Keratinocyte (primary cell): ENCODE results near the gene TFPI. TPM values are rescaled to one million over a fixed set of nuclear protein-coding genes. Genes with fewer than 3 reads are reported as not detected.

Experiments used
- DNase-seq: peaks from one replicate; pipeline ENCODE4 v3.0.0-alpha.2; 2011; ENCODE audit warnings: low read depth, missing footprints, low spot score
- FAIRE-seq: peaks from 2 replicates; lab custom pipeline; 2011; peaks lifted over from hg19 to GRCh38; lab: Jason Lieb, UNC
- H2AFZ ChIP-seq: 2 replicates; pipeline ENCODE4 v1.6.0; 2012; ENCODE audit warnings: low read length, control low read depth, inconsistent platforms; ENCODE audit not compliant: control insufficient read depth
- H3K27ac ChIP-seq: 2 replicates; pipeline ENCODE4 v1.5.1; 2011; ENCODE audit warnings: low read length; ENCODE audit not compliant: control insufficient read depth, insufficient read depth
- H3K27me3 ChIP-seq: 3 replicates; pipeline ENCODE4 v1.6.0; 2011; ENCODE audit warnings: low read length; ENCODE audit not compliant: control insufficient read depth, insufficient read depth; ENCODE audit errors: extremely low read depth
- H3K36me3 ChIP-seq, 2 experiments: 2 replicates in 1 of 2; 3 replicates in 1 of 2; pipeline ENCODE4 v1.5.1; 2011; ENCODE audit warnings: low read length in 2 of 2, mild to moderate bottlenecking in 1 of 2; ENCODE audit not compliant: control insufficient read depth in 2 of 2, insufficient read depth in 2 of 2; ENCODE audit errors: extremely low read depth in 1 of 2
- H3K4me1 ChIP-seq: 3 replicates; pipeline ENCODE4 v1.5.1; 2011; ENCODE audit warnings: low read length; ENCODE audit not compliant: control insufficient read depth, insufficient read depth; ENCODE audit errors: extremely low read depth
- H3K4me2 ChIP-seq: 3 replicates; pipeline ENCODE4 v1.6.0; 2011; ENCODE audit warnings: low read depth, low read length; ENCODE audit not compliant: control insufficient read depth, insufficient read depth; ENCODE audit errors: extremely low read depth
- H3K4me3 ChIP-seq, 3 experiments: fragments of 200-600 bp in 1 of 3; sonication (generic) in 1 of 3; 2 replicates in 2 of 3; 3 replicates in 1 of 3; pipeline ENCODE4 v1.5.1; 2011 to 2016; ENCODE audit warnings: low read length in 3 of 3, mild to moderate bottlenecking in 3 of 3, control low read depth in 2 of 3, inconsistent platforms in 1 of 3, low read depth in 1 of 3, mixed read lengths in 1 of 3, mixed run types in 1 of 3, moderate library complexity in 1 of 3; ENCODE audit not compliant: control insufficient read depth in 2 of 3, insufficient read depth in 2 of 3; ENCODE audit errors: extremely low read depth in 1 of 3
- H3K79me2 ChIP-seq: 2 replicates; pipeline ENCODE4 v1.6.0; 2012; ENCODE audit warnings: low read length; ENCODE audit not compliant: control insufficient read depth, insufficient read depth
- H3K9ac ChIP-seq: 3 replicates; pipeline ENCODE4 v1.6.0; 2011; ENCODE audit warnings: low read length; ENCODE audit not compliant: control insufficient read depth, insufficient read depth; ENCODE audit errors: extremely low read depth
- H3K9me1 ChIP-seq: 3 replicates; pipeline ENCODE4 v1.6.0; 2011; ENCODE audit warnings: low read length; ENCODE audit not compliant: control insufficient read depth, insufficient read depth; ENCODE audit errors: extremely low read depth
- H3K9me3 ChIP-seq: 2 replicates; pipeline ENCODE4 v1.5.1; 2012; ENCODE audit warnings: low read depth, low read length; ENCODE audit not compliant: control insufficient read depth
- H4K20me1 ChIP-seq: 3 replicates; pipeline ENCODE4 v1.6.0; 2011; ENCODE audit warnings: low read length; ENCODE audit not compliant: control insufficient read depth, insufficient read depth; ENCODE audit errors: extremely low read depth
- EZH2 ChIP-seq: IDR thresholded peaks from one replicate; pipeline ENCODE4 v1.6.1; 2012; ENCODE audit warnings: inconsistent platforms, mild to moderate bottlenecking, low read length, moderate library complexity
- dilution Hi-C: fragments of 300-500 bp; cut with MboI; formaldehyde crosslinking; loops from one replicate; pipeline ENCODE4 v1.7.0; 2020; ENCODE audit warnings: low sequenced_read_pairs; ENCODE audit not compliant: extremely low pct_ligation_motif_present
- polyA plus RNA-seq, 5 experiments: library from polyadenylated mRNA; depleted of rRNA in 3 of 5; stranded (reverse) in 3 of 5; stranded (forward) in 1 of 5; unstranded in 1 of 5; fragments of >200 nt; gene quantifications; 1 replicate in 1 of 5; 2 replicates in 3 of 5; 3 replicates in 1 of 5; pipeline versions ENCODE4 v1.2.1 to v1.2.3, GENCODE V29; 2011 to 2012; ENCODE audit warnings: missing spikeins in 2 of 5, low read depth in 1 of 5, low replicate concordance in 1 of 5
- TF ChIP-seq, protein P1 (sequence below), 3 experiments: IDR thresholded peaks in 1 of 3; conservative IDR thresholded peaks in 1 of 3; optimal IDR thresholded peaks in 1 of 3; 2 replicates in 2 of 3; 3 replicates in 1 of 3; pipeline versions ENCODE3 to v1.5.1; 2011; ENCODE audit warnings: low read length in 3 of 3, mild to moderate bottlenecking in 3 of 3, moderate library complexity in 2 of 3, control low read depth in 1 of 3, inconsistent platforms in 1 of 3; ENCODE audit not compliant: insufficient read depth in 2 of 3; ENCODE audit errors: extremely low read depth in 1 of 3

Gene TFPI
- polyA plus RNA-seq, 1 donor (not counting 4 experiments of a cell fraction or from before 2014, with no cell fraction given): 1.1 TPM

DNA sequence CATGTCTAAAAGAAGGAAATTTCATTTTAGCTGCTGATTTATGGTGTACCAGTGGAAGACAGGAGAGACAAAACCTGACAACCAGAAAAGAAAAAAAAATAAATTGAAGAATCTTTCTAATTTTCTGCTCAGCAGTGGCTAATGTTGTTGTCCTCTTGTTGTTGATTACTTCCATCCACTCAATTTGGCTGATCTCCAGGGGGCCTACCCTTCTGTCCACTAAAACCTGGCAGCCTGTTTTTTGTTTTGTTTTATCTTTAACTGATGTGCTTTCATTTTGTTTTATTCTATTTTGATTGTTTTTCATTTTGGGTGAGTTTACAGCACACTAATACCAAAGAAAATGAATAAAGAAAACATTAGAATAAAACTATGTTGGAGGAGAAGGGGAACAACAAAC, 27.4 kb downstream of the TFPI start:
- Histone ChIP-seq H3K79me2 (no peaks in the 10 kb centered on the region), H2AFZ (no peak overlapping the region), H3K27ac (no peak overlapping the region), H3K4me2 (no peak overlapping the region), H3K4me3 (no peak overlapping the region), H3K4me1 (peaks cover 4% of the 10 kb centered on the region), H3K9me3 (no peaks in the 10 kb centered on the region), H4K20me1 (no peaks in the 10 kb centered on the region), H3K36me3 (no peaks in the 10 kb centered on the region), H3K9ac (no peak overlapping the region), H3K27me3 (no peaks in the 10 kb centered on the region), H3K9me1 (no peaks in the 10 kb centered on the region)
- dilution Hi-C loops: no loop called here
- TF ChIP-seq, protein P1, sequence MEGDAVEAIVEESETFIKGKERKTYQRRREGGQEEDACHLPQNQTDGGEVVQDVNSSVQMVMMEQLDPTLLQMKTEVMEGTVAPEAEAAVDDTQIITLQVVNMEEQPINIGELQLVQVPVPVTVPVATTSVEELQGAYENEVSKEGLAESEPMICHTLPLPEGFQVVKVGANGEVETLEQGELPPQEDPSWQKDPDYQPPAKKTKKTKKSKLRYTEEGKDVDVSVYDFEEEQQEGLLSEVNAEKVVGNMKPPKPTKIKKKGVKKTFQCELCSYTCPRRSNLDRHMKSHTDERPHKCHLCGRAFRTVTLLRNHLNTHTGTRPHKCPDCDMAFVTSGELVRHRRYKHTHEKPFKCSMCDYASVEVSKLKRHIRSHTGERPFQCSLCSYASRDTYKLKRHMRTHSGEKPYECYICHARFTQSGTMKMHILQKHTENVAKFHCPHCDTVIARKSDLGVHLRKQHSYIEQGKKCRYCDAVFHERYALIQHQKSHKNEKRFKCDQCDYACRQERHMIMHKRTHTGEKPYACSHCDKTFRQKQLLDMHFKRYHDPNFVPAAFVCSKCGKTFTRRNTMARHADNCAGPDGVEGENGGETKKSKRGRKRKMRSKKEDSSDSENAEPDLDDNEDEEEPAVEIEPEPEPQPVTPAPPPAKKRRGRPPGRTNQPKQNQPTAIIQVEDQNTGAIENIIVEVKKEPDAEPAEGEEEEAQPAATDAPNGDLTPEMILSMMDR (optimal IDR thresholded peaks at IDR 0.05 in 1 of 3, IDR thresholded peaks at IDR 0.05 in 1 of 3, conservative IDR thresholded peaks at IDR 0.05 in 1 of 3; ENCODE audit: extremely low read depth in 1 of 3, insufficient read depth in 2 of 3, low read length in 3 of 3): no peak
- no peak for TF ChIP-seq EZH2
- FAIRE-seq (no peak), DNase-seq (no peak)

DNA sequence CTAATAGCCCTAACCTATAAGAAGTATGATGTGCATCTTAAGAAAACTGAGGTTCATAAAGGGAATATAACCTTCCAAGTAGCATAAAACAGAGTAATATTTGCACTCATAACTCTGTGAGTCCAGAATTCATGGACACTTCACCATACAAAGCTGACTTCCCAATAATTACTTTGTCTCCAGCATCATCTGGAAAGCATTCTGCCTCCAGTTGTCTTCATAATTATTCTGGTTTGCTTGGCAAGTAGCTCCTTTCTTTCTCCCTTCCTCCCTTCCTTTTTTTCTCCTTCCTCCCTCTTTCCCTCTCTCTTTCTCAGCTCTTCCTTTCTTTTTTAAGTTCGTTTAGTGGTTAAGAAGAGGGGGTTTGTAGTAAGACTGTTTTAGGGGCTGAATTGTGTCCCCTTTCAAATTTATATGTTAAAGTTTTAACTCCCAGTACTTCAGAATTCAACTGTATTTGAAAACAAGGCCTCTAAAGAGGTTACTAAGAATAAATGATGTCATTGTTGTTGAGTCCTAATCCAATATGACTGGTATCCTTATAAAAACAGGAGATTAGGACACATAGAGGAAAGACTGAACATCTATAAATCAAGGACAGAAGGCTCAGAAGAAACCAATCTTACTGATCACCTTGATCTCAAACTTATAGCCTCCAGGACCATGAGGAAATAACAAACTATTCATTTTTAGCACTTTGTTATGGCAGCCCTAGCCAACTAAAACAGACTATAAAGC, 28.9 kb downstream of the TFPI start:
- H3K27me3 ChIP-seq: no peaks in the 10 kb centered on the region
- no peaks in the 10 kb centered on the region for H3K9me3 ChIP-seq
- DNase-seq: no peak
- H3K27ac ChIP-seq: no peak overlapping the region
- H3K79me2 ChIP-seq: no peaks in the 10 kb centered on the region
- no peak overlapping the region for H3K4me3 ChIP-seq
- no peak overlapping the region for H3K9ac ChIP-seq
- no peak overlapping the region for H2AFZ ChIP-seq
- no peaks in the 10 kb centered on the region for H4K20me1 ChIP-seq
- H3K36me3 ChIP-seq: no peaks in the 10 kb centered on the region
- H3K9me1 ChIP-seq: no peaks in the 10 kb centered on the region
- TF ChIP-seq EZH2: no peak
- TF ChIP-seq, protein P1 (optimal IDR thresholded peaks at IDR 0.05 in 1 of 3, IDR thresholded peaks at IDR 0.05 in 1 of 3, conservative IDR thresholded peaks at IDR 0.05 in 1 of 3; ENCODE audit: extremely low read depth in 1 of 3, insufficient read depth in 2 of 3, low read length in 3 of 3): no peak
- H3K4me1 ChIP-seq: peaks cover 4% of the 10 kb centered on the region
- dilution Hi-C loops: no loop called here
- H3K4me2 ChIP-seq: no peak overlapping the region
- no peak for FAIRE-seq
